Psoas muscle (tissue), 8 donors: ENCODE results near the gene CLN3. TPM values are rescaled to one million over a fixed set of nuclear protein-coding genes. Genes with fewer than 3 reads are reported as not detected.

ENCODE experiments used
- ATAC-seq, 4 donors: fragments of 200-7000 bp; cut with Tn5 transposase; one replicate each; pipeline ENCODE4 v1.9.1; 2020; ENCODE audit warnings: moderate library complexity in 3 of 4, mild to moderate bottlenecking in 2 of 4
- DNase-seq, 2 donors: peaks; one replicate each; pipeline ENCODE4 v3.0.0-alpha.2; 2020
- H3K27ac ChIP-seq: fragments of 200-600 bp; one replicate; pipeline ENCODE4 v1.8.0; 2022
- H3K27me3 ChIP-seq, 3 donors: fragments of 200-600 bp in 1 of 3; one replicate each; pipeline versions ENCODE4 v1.6.1 to v1.8.0; 2013 to 2022; ENCODE audit warnings: low read length in 2 of 3, mild to moderate bottlenecking in 2 of 3, moderate library complexity in 1 of 3; ENCODE audit not compliant: insufficient read depth in 3 of 3
- H3K36me3 ChIP-seq, 2 donors: fragments of 200-600 bp in 1 of 2; one replicate each; pipeline versions ENCODE4 v1.6.1 to v1.8.0; 2013 to 2022; ENCODE audit warnings: low read depth in 1 of 2, mild to moderate bottlenecking in 1 of 2, moderate library complexity in 1 of 2; ENCODE audit not compliant: insufficient read depth in 1 of 2
- H3K4me1 ChIP-seq: fragments of 200-600 bp; one replicate; pipeline ENCODE4 v1.8.0; 2022
- H3K4me3 ChIP-seq: fragments of 200-600 bp; one replicate; pipeline ENCODE4 v1.8.0; 2022; ENCODE audit warnings: mild to moderate bottlenecking
- H3K9me3 ChIP-seq: fragments of 200-600 bp; one replicate; pipeline ENCODE4 v1.8.0; 2022
- WGBS, 3 donors: extraction: QIAGEN DNeasy Blood & Tissue Kit; methylation state at CpG; one replicate each; pipeline versions ENCODE4 v1.1.6 to v1.1.7; 2013; 5-methylcytosine and 5-hydroxymethylcytosine counted together
- intact Hi-C, 2 donors: fragments of 100-400 bp; cut with DNase I; formaldehyde crosslinking; loops; one replicate each; pipeline versions ENCODE4 v1.11.0 to v1.14.2; 2022
- polyA plus RNA-seq, 3 donors: library from polyadenylated mRNA; stranded (reverse); fragments of 200-250 nt; gene quantifications; one replicate each; pipeline ENCODE4 v1.2.3, GENCODE V29; 2013
- total RNA-seq, 4 donors: library from RNA; stranded (reverse); fragmentation: NEBNext Ultra II Directional in 2 of 4; extraction: Animal tissue kit (Norgen Biotek cat#: 25700) in 2 of 4; gene quantifications; one replicate each; pipeline versions ENCODE4 v1.2.1 to v1.2.4, GENCODE V29; 2021 to 2023
- TF ChIP-seq, protein P1 (sequence below): fragments of 200-600 bp; IDR thresholded peaks from one replicate; pipeline ENCODE4 v1.8.0; 2022; ENCODE audit warnings: antibody characterized with exemption
- donor health status: healthy with polysubstance abuse.
- donor health status: DM: no; HTN: no; CAD: no; lungs with moderate emphysema.
- donor health status: Bipolar disorder and iron deficiency.
- donor health status: healthy.
- donor health status: DM: yes; HTN: yes; CAD: no.
- donor health status: DM: no; HTN: no; CAD: no.
- donor health status: DM: no; HTN: no; CAD: no.
- donor health status: DM: yes; HTN: yes; CAD: no.

CLN3 gene
- total and polyA plus RNA-seq, 7 donors: 10.8 to 29.3 (median 15.3) TPM

DNA sequence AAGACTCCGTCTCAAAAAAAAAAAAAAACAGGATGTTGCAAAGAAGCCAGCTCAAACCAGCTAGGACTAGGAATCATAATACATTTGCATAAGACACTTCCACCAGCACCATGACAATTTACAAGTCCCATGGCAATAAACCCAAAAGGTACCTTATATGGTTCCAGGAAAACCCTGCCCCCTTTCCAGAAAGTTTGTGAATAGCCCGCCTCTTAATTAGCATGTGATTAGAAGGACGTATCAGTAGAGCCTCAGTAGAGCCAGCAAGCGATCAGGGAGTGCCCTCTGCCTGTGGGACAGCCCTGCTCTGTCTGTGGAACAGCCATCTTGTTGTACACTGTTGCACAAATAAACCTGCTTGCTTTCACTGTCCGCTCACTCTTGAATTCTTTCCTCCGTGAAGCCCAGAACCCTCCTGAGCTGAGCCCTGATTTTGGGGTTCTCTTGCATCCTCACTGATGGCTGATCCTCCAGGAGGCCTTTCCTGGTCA is 32.9 kb upstream of the CLN3 start:
- Histone ChIP-seq H3K4me3 (no peak overlapping the region), H3K9me3 (no peaks in the 10 kb centered on the region), H3K36me3 (no peaks in the 10 kb centered on the region), H3K27ac (no peak overlapping the region), H3K4me1 (no peaks in the 10 kb centered on the region), H3K27me3 (no peaks in the 10 kb centered on the region)
- DNase-seq (no peak), ATAC-seq (peak in 3 of 4 donors; percentile 30 to 68 (median 48))
- 66 to 73% (median 72%) methylated on average over 6 of the region's 6 CpGs for WGBS, 3 donors
- TF ChIP-seq, protein P1, sequence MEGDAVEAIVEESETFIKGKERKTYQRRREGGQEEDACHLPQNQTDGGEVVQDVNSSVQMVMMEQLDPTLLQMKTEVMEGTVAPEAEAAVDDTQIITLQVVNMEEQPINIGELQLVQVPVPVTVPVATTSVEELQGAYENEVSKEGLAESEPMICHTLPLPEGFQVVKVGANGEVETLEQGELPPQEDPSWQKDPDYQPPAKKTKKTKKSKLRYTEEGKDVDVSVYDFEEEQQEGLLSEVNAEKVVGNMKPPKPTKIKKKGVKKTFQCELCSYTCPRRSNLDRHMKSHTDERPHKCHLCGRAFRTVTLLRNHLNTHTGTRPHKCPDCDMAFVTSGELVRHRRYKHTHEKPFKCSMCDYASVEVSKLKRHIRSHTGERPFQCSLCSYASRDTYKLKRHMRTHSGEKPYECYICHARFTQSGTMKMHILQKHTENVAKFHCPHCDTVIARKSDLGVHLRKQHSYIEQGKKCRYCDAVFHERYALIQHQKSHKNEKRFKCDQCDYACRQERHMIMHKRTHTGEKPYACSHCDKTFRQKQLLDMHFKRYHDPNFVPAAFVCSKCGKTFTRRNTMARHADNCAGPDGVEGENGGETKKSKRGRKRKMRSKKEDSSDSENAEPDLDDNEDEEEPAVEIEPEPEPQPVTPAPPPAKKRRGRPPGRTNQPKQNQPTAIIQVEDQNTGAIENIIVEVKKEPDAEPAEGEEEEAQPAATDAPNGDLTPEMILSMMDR: no peak
- intact Hi-C loops: no loop called here

DNA sequence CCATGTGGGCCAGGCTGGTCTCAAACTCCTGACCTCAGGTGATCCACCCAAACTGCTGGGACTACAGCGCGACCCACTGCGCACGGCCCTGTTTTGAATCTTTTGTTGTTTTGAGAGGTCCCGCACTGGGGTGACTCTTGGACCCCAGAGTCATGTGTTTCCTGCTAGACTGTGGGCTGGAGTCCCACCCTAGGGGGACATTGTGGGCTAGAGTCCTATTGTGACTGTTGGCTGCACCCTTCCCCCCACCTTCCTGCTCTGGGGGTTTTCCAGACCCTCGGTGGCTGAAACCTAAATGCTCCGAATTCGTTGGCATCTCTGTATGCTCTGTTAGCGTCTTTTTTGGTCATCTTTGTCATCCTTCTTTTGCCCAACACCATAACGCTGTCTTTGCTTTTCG is 30.9 kb upstream of the CLN3 start:
- no peak overlapping the region for H3K27ac ChIP-seq
- WGBS, 3 donors: 84 to 86% (median 84%) methylated on average over 11 of the region's 11 CpGs
- H3K36me3 ChIP-seq: no peaks in the 10 kb centered on the region
- ATAC-seq: no peak
- no peak overlapping the region for H3K4me3 ChIP-seq
- intact Hi-C loops: no loop called here
- H3K4me1 ChIP-seq: no peaks in the 10 kb centered on the region
- DNase-seq: no peak
- no peaks in the 10 kb centered on the region for H3K27me3 ChIP-seq
- TF ChIP-seq, protein P1: no peak
- no peaks in the 10 kb centered on the region for H3K9me3 ChIP-seq

DNA sequence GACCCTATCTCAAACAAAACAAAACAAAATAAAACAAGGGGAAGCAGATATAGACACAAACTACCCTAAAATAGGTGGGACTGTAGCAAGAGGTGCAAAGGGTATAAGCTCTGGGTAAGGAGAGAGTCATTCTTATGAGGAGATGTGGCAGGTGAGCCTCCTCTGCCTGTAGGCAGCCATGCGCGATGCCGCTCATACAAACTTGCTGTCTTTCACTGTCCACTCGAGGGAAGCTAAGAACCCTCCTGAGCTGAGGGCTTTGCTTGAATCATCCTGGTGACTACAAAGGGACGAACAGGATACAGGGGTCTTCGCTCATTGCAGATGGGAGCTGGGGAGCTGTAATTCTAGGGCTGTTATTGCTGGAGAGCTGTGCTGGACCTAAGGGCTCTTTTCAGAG is 29.6 kb upstream of the CLN3 start:
- no peak for ATAC-seq
- H3K27ac ChIP-seq: no peak overlapping the region

DNA sequence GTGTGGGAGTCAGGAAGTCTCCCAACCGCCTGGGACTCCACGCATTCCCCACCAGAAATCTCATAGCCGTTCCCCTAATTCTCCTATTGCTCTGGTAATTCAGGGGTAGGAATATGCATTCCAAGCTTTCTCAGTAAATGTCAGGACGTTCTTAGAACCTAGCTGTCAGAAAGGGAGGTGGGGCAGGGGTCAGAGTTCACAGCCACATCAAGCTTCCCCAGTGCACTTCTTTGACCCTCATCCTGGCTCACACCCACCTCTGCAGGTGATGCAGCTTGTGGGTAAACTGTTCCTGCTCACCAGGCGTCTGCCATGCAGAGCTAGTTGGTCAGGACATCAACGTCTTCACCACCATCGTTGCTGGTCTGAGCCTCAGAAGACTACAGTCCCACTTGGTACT is 28.8 kb upstream of the CLN3 start:
- intact Hi-C loops: no loop called here
- H3K36me3 ChIP-seq: no peaks in the 10 kb centered on the region
- WGBS, 3 donors: 68 to 76% (median 74%) methylated on average over 7 of the region's 7 CpGs
- ATAC-seq (no peak), DNase-seq (no peak)
- H3K4me3 ChIP-seq: no peak overlapping the region
- H3K9me3 ChIP-seq: no peaks in the 10 kb centered on the region
- no peak overlapping the region for H3K27ac ChIP-seq
- H3K27me3 ChIP-seq: no peaks in the 10 kb centered on the region
- H3K4me1 ChIP-seq: no peaks in the 10 kb centered on the region
- TF ChIP-seq, protein P1: no peak

More for the DNA sequence above, 29.6 kb upstream of the CLN3 start:
- Histone ChIP-seq H3K4me1 (no peaks in the 10 kb centered on the region), H3K9me3 (no peaks in the 10 kb centered on the region), H3K27me3 (no peaks in the 10 kb centered on the region), H3K4me3 (no peak overlapping the region), H3K36me3 (no peaks in the 10 kb centered on the region)
- intact Hi-C loops: no loop called here
- 86 to 90% (median 87%) methylated on average over 6 of the region's 6 CpGs for WGBS, 3 donors
- TF ChIP-seq, protein P1: no peak
- DNase-seq: no peak

DNA sequence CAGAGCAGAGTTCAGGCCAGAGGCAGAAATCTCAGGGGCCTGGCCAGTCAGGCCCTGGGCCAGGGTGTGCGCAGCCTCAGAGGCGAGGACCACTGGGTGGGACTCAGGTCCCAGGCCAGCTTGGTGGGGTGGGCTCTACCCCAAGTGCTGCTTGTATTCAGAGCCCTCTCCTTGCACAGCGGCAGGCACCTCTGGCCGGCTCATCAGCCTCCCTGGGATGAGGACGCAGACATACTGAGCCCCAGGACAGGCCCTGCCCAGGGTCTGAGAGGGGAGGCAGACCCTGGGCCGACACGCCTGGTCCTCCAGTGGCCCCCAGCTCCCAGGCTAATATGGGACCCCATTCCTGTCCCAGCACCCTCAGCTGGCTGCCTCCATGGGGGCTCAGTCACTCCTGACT is 22.4 kb upstream of the CLN3 start:
- H3K27ac ChIP-seq: no peak overlapping the region
- 85 to 93% (median 88%) methylated on average over 5 to 7 of the region's 7 CpGs for WGBS, 3 donors
- H3K4me1 ChIP-seq: no peaks in the 10 kb centered on the region
- no peak overlapping the region for H3K4me3 ChIP-seq
- H3K27me3 ChIP-seq: no peaks in the 10 kb centered on the region
- no peaks in the 10 kb centered on the region for H3K36me3 ChIP-seq
- TF ChIP-seq, protein P1: no peak
- no peaks in the 10 kb centered on the region for H3K9me3 ChIP-seq
- ATAC-seq: no peak
- no peak for DNase-seq
- intact Hi-C loops: no loop called here
